ENCODE measurements around the gene PUS10. TPM values are rescaled to one million over a fixed set of nuclear protein-coding genes. Genes with fewer than 3 reads are reported as not detected.
A peak's percentile ranks its signal among the peaks of the same experiment; 100 is the strongest.
"Not testable (repeated sequence)": the region's sequence is repeated elsewhere in the genome, so short reads cannot be mapped to it uniquely, and the experiment has no call there.

Gene PUS10
- total and polyA plus RNA-seq, 5 donors from 2014 or later, result 4.5 to 7.1 (median 5.5) TPM

GRCh38 chr2:61018318-61018755, 282 bp upstream of the PUS10 start:
- no peaks in the 10 kb centered on the region for H3K9me3 ChIP-seq (ENCODE audit: control insufficient read depth in 2 of 2, low read length in 2 of 2)
- H3K4me3 ChIP-seq (ENCODE audit: low read depth, low read length), result peak overlapping the region; percentile 99
- H3K36me3 Mint-ChIP-seq, result peaks cover 16% of the 10 kb centered on the region
- peak overlapping the region; percentile 95 to 100 (median 98) for H3K4me3 Mint-ChIP-seq
- peak overlapping the region; percentile 95 to 99 (median 98) for H3K27ac Mint-ChIP-seq
- H3K9me3 Mint-ChIP-seq, result peaks cover 0 to 2% (median 0%) of the 10 kb centered on the region in 7 donors
- H3K4me1 Mint-ChIP-seq, result peaks cover 19 to 71% (median 26%) of the 10 kb centered on the region in 4 donors
- peaks cover 4% of the 10 kb centered on the region for H3K36me3 ChIP-seq (ENCODE audit: control insufficient read depth, insufficient read depth, low read length)
- no peaks in the 10 kb centered on the region for H3K27me3 ChIP-seq (ENCODE audit: control insufficient read depth, insufficient read depth, low read length)
- H3K27me3 Mint-ChIP-seq, result no peaks in the 10 kb centered on the region
- DNase-seq, result no peak
- peak overlapping the region; percentile 82 for H3K27ac ChIP-seq (ENCODE audit: insufficient read depth, low read length, poor library complexity, severe bottlenecking)
- H3K4me1 ChIP-seq (ENCODE audit: control insufficient read depth, insufficient read depth, low read length, poor library complexity, severe bottlenecking), result peaks cover 19% of the 10 kb centered on the region
- no peak for ATAC-seq (ENCODE audit: low read depth in 2 of 2)

DNA sequence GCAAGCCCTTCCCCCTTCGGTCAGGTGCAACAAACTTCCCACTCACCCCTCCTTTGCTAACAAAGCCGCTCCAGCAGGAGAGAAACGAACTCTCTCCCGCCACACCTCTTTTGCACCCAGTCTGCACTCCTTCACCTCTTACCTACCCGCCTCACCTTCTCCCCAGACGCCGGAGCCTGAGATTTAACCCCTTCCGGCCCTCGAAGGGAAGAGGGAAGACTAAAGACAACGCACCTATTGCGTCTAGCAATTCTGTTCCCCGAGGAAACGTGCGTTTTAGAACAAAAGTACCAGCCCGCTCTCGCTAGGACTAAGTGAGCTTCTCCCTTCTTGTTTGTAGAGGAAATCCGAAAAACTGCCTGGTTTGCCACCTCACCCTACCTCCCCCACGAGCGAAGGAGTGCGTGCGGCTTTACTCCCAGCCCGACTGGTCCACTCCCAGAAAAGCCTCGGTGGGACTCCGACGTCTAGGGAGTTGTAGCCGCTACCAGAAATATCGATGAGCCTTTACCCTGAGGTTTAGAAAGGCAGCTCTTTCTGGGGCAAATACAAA, 976 bp downstream of the PUS10 start:
- peak overlapping the region; percentile 82 for H3K27ac ChIP-seq (ENCODE audit: insufficient read depth, low read length, poor library complexity, severe bottlenecking)
- Mint-ChIP-seq H3K9me3 (peaks cover 0 to 2% (median 0%) of the 10 kb centered on the region in 7 donors), H3K4me3 (peak overlapping the region; percentile 95 to 100 (median 98)), H3K27ac (peak overlapping the region; percentile 95 to 99 (median 98)), H3K27me3 (no peaks in the 10 kb centered on the region), H3K36me3 (peaks cover 7% of the 10 kb centered on the region), H3K4me1 (peaks cover 18 to 64% (median 20%) of the 10 kb centered on the region in 4 donors)
- H3K4me3 ChIP-seq (ENCODE audit: low read depth, low read length), result peak overlapping the region; percentile 99
- peaks cover 19% of the 10 kb centered on the region for H3K4me1 ChIP-seq (ENCODE audit: control insufficient read depth, insufficient read depth, low read length, poor library complexity, severe bottlenecking)
- H3K27me3 ChIP-seq (ENCODE audit: control insufficient read depth, insufficient read depth, low read length), result no peaks in the 10 kb centered on the region
- H3K36me3 ChIP-seq (ENCODE audit: control insufficient read depth, insufficient read depth, low read length), result peaks cover under 1% of the 10 kb centered on the region
- peak; percentile 62 to 90 (median 76) for DNase-seq
- no peaks in the 10 kb centered on the region for H3K9me3 ChIP-seq (ENCODE audit: control insufficient read depth in 2 of 2, low read length in 2 of 2)
- peak; percentile 67 to 69 for ATAC-seq (ENCODE audit: low read depth in 2 of 2)

DNA sequence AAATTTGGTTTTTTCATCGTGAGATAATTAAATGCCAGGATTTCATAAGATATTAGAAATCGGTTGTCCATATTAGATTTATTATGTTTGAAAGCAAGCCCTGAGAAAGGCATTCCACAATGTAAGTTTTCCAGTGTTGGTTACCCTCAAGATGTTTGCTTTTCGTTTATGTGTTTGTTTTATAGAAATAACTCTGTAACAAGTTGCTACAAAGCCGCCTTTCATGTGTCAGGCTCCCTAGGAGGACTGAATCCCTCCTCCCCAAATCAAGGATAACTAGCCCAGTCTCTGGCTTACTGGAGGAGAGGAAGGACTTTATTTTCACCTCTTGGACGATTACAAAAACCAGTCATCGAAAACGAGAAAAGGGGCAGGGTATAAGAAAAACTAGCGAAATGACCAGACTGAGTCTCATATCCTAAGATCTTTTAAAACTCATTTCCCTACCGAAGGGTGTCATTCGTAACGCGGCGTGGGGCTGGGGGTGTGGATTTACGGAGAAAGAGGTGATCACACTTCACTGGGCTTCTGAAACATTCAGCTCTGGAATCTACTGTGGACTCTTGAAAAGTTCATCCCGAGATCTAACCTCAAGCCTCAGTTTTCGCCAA, 1.6 kb downstream of the PUS10 start:
- Mint-ChIP-seq H3K9me3 (peaks cover 0 to 2% (median 0%) of the 10 kb centered on the region in 7 donors), H3K4me3 (peak overlapping the region; percentile 95 to 100 (median 98)), H3K4me1 (peaks cover 15 to 59% (median 20%) of the 10 kb centered on the region in 4 donors), H3K27me3 (no peaks in the 10 kb centered on the region), H3K36me3 (peaks cover 1% of the 10 kb centered on the region), H3K27ac (peak overlapping the region; percentile 95 to 99 (median 98))
- no peak for DNase-seq
- Histone ChIP-seq H3K4me3 (ENCODE audit: low read depth, low read length) (peak overlapping the region; percentile 99), H3K27me3 (ENCODE audit: control insufficient read depth, insufficient read depth, low read length) (no peaks in the 10 kb centered on the region), H3K4me1 (ENCODE audit: control insufficient read depth, insufficient read depth, low read length, poor library complexity, severe bottlenecking) (peaks cover 19% of the 10 kb centered on the region), H3K36me3 (ENCODE audit: control insufficient read depth, insufficient read depth, low read length) (no peaks in the 10 kb centered on the region), H3K9me3 (ENCODE audit: control insufficient read depth in 2 of 2, low read length in 2 of 2) (no peaks in the 10 kb centered on the region), H3K27ac (ENCODE audit: insufficient read depth, low read length, poor library complexity, severe bottlenecking) (peak overlapping the region; percentile 82)
- no peak for ATAC-seq (ENCODE audit: low read depth in 2 of 2)

- no peaks in the 10 kb centered on the region for H3K9me3 ChIP-seq (ENCODE audit: control insufficient read depth in 2 of 2, low read length in 2 of 2)
- peak overlapping the region; percentile 82 for H3K27ac ChIP-seq (ENCODE audit: insufficient read depth, low read length, poor library complexity, severe bottlenecking)
- H3K27me3 Mint-ChIP-seq, result no peaks in the 10 kb centered on the region
- H3K4me1 Mint-ChIP-seq, result peaks cover 14 to 54% (median 20%) of the 10 kb centered on the region in 4 donors
- H3K36me3 Mint-ChIP-seq, result no peaks in the 10 kb centered on the region
- H3K27me3 ChIP-seq (ENCODE audit: control insufficient read depth, insufficient read depth, low read length), result no peaks in the 10 kb centered on the region
- DNase-seq, result no peak
- H3K9me3 Mint-ChIP-seq, result peaks cover 0 to 1% (median 0%) of the 10 kb centered on the region in 7 donors
- H3K4me3 ChIP-seq (ENCODE audit: low read depth, low read length), result peak overlapping the region; percentile 99
- H3K36me3 ChIP-seq (ENCODE audit: control insufficient read depth, insufficient read depth, low read length), result no peaks in the 10 kb centered on the region
- H3K4me1 ChIP-seq (ENCODE audit: control insufficient read depth, insufficient read depth, low read length, poor library complexity, severe bottlenecking), result peaks cover 19% of the 10 kb centered on the region
- peak overlapping the region in 2 of 3 donors; percentile 95 to 98 for H3K27ac Mint-ChIP-seq
- ATAC-seq (ENCODE audit: low read depth in 2 of 2), result no peak
- H3K4me3 Mint-ChIP-seq, result peak overlapping the region; percentile 95 to 100 (median 98)
Measured at GRCh38 chr2:61015976-61016375, 2.1 kb downstream of the PUS10 start.

DNA sequence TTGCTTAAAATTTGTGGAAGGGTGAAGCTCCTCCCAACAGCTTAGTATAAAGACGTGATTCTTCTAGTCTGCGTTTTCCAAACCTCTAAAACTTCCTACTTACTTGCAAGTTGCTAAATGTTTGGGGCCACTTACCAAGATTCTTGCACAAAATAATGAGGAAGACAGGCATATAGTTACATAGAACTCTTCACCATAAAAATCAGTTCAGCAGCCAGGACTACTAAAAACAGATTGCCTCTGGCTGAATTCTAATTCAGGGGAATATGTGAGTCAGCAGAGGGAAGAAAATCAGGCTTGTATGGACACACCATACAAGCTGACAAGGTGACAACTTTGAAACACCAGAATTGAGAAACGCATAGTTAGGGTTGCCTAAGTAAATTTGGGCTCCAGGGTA, 3.3 kb downstream of the PUS10 start:
- Histone ChIP-seq H3K36me3 (ENCODE audit: control insufficient read depth, insufficient read depth, low read length) (peaks cover 3% of the 10 kb centered on the region), H3K27ac (ENCODE audit: insufficient read depth, low read length, poor library complexity, severe bottlenecking) (no peak overlapping the region), H3K9me3 (ENCODE audit: control insufficient read depth in 2 of 2, low read length in 2 of 2) (no peaks in the 10 kb centered on the region), H3K4me3 (ENCODE audit: low read depth, low read length) (no peak overlapping the region), H3K27me3 (ENCODE audit: control insufficient read depth, insufficient read depth, low read length) (no peaks in the 10 kb centered on the region), H3K4me1 (ENCODE audit: control insufficient read depth, insufficient read depth, low read length, poor library complexity, severe bottlenecking) (peaks cover 16% of the 10 kb centered on the region)
- Mint-ChIP-seq H3K4me1 (peaks cover 12 to 45% (median 19%) of the 10 kb centered on the region in 4 donors), H3K4me3 (peak overlapping the region in 3 of 4 donors; percentile 29 to 95 (median 70)), H3K27me3 (no peaks in the 10 kb centered on the region), H3K9me3 (no peaks in the 10 kb centered on the region), H3K27ac (peak overlapping the region in 1 of 3 donors; percentile 60), H3K36me3 (no peaks in the 10 kb centered on the region)
- no peak for DNase-seq
- ATAC-seq (ENCODE audit: low read depth in 2 of 2), result no peak

DNA sequence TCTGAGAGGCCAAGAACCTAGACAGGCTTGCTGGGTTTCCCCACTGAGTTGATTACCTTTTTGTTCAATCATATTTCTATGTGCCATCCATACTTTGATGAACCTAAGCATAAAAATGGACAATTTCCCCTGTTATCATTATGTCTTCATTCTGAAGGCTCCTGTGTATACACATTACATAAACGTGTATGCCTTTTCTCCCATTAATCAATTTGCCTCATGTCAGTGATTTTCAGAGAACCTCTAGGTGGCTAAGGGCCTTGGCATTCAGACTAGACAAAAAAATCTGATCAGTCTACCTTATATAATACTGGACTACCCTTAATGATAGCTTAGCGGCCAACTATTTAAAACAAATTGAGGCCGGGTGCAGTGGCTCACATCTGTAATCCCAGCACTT, 4.7 kb downstream of the PUS10 start:
- H3K27me3 Mint-ChIP-seq, result no peaks in the 10 kb centered on the region
- H3K27ac Mint-ChIP-seq, result no peak overlapping the region
- peak overlapping the region in 1 of 4 donors; percentile 16 for H3K4me3 Mint-ChIP-seq

DNA sequence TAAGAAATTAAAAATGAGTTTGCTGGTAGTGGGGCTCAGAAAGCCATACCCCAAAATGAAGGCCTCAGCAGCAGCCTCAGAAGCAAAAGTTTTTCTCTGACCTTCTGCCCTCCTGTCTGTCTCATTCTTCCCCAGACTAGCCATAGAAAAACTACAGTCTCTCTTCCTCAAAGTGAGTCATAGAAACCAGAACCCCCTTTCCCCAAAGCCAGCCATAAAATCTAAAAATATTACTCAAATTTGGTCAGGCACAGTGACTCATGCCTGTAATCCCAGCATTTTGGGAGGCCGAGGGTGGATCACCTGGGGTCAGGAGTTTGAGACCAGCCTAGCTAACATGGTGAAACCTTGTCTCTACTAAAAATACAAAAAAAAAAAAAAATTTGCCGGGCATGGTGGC, 5.8 kb downstream of the PUS10 start:
- not testable (repeated sequence) for H3K4me3 Mint-ChIP-seq; H3K27ac Mint-ChIP-seq; H3K27me3 Mint-ChIP-seq; H3K4me3 ChIP-seq (ENCODE audit: low read depth, low read length); H3K36me3 Mint-ChIP-seq; H3K36me3 ChIP-seq (ENCODE audit: control insufficient read depth, insufficient read depth, low read length); DNase-seq; H3K27ac ChIP-seq (ENCODE audit: insufficient read depth, low read length, poor library complexity, severe bottlenecking); ATAC-seq (ENCODE audit: low read depth in 2 of 2); H3K4me1 ChIP-seq (ENCODE audit: control insufficient read depth, insufficient read depth, low read length, poor library complexity, severe bottlenecking); H3K27me3 ChIP-seq (ENCODE audit: control insufficient read depth, insufficient read depth, low read length); H3K9me3 ChIP-seq (ENCODE audit: control insufficient read depth in 2 of 2, low read length in 2 of 2); H3K9me3 Mint-ChIP-seq
- peaks cover 4 to 27% (median 8%) of the 10 kb centered on the region in 4 donors for H3K4me1 Mint-ChIP-seq

More for the DNA sequence above, 4.7 kb downstream of the PUS10 start:
- Histone ChIP-seq H3K4me1 (ENCODE audit: control insufficient read depth, insufficient read depth, low read length, poor library complexity, severe bottlenecking) (peaks cover 10% of the 10 kb centered on the region), H3K27ac (ENCODE audit: insufficient read depth, low read length, poor library complexity, severe bottlenecking) (no peak overlapping the region), H3K36me3 (ENCODE audit: control insufficient read depth, insufficient read depth, low read length) (peaks cover 3% of the 10 kb centered on the region), H3K9me3 (ENCODE audit: control insufficient read depth in 2 of 2, low read length in 2 of 2) (no peaks in the 10 kb centered on the region), H3K4me3 (ENCODE audit: low read depth, low read length) (no peak overlapping the region), H3K27me3 (ENCODE audit: control insufficient read depth, insufficient read depth, low read length) (no peaks in the 10 kb centered on the region)
- Mint-ChIP-seq H3K36me3 (no peaks in the 10 kb centered on the region), H3K9me3 (no peaks in the 10 kb centered on the region), H3K4me1 (peaks cover 6 to 31% (median 10%) of the 10 kb centered on the region in 4 donors)
- DNase-seq (no peak), ATAC-seq (ENCODE audit: low read depth in 2 of 2) (no peak)
